HFFc6 (cell line): Measurements from ENCODE around the gene CUX1. TPM values are rescaled to one million over a fixed set of nuclear protein-coding genes. Genes with fewer than 3 reads are reported as not detected.

Experiments
- DNase-seq: peaks from one replicate; pipeline ENCODE4 v3.0.0-alpha.2; 2018
- H3K27ac Mint-ChIP-seq: 2 replicates; pipeline ENCODE4 v1.8.0; 2020; ENCODE audit warnings: mild to moderate bottlenecking, mixed read lengths
- H3K27me3 Mint-ChIP-seq: 2 replicates; pipeline ENCODE4 v1.8.0; 2021; ENCODE audit warnings: mild to moderate bottlenecking, moderate library complexity, mixed read lengths; ENCODE audit not compliant: insufficient read depth
- H3K36me3 Mint-ChIP-seq: 2 replicates; pipeline ENCODE4 v1.8.0; 2021; ENCODE audit warnings: low read depth, mixed read lengths
- H3K4me1 Mint-ChIP-seq: 2 replicates; pipeline ENCODE4 v1.8.0; 2020; ENCODE audit warnings: low read depth, mixed read lengths
- H3K4me3 Mint-ChIP-seq: 2 replicates; pipeline ENCODE4 v1.8.0; 2020; ENCODE audit warnings: mild to moderate bottlenecking, moderate library complexity, mixed read lengths
- H3K9me3 Mint-ChIP-seq: 2 replicates; pipeline ENCODE4 v1.8.0; 2020; ENCODE audit warnings: mild to moderate bottlenecking, mixed read lengths
- total RNA-seq, 6 experiments: library from RNA; stranded (reverse); fragmentation: NEBNext Ultra II Directional; extraction: Animal tissue kit (Norgen Biotek cat#: 25700); gene quantifications; 2 replicates in 1 of 6; 3 replicates in 5 of 6; pipeline ENCODE4 v1.2.3, GENCODE V29; 2021
- TF ChIP-seq, protein P1 (sequence below): fragments of 200-600 bp; sonication (generic); IDR thresholded peaks from 2 replicates; pipeline ENCODE4 v1.5.0; 2021; ENCODE audit warnings: antibody characterized with exemption, mild to moderate bottlenecking

Gene CUX1
- total RNA-seq, 6 experiments from 2014 or later = 46.9 to 64.2 (median 51.6) TPM

DNA sequence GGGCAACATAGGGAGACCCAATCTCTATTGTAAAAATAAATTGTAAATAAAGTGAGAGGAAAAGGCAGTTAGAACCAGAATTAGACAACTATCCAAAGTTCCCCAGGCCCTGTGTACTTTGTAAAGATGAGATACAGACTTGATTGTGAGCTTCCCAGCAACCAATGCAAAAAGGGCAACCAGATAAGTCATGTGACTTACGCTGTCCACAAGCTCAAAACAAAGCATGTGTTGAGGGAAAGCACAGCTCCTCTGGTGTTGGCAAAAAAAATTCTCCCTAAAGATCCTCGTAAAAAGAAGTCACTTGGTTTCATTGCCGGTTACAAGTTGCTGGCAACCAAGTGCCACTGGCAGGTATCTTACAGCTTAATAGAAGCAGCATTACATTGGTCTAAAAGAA lies 154.0 kb downstream of the CUX1 start:
- TF ChIP-seq, protein P1, sequence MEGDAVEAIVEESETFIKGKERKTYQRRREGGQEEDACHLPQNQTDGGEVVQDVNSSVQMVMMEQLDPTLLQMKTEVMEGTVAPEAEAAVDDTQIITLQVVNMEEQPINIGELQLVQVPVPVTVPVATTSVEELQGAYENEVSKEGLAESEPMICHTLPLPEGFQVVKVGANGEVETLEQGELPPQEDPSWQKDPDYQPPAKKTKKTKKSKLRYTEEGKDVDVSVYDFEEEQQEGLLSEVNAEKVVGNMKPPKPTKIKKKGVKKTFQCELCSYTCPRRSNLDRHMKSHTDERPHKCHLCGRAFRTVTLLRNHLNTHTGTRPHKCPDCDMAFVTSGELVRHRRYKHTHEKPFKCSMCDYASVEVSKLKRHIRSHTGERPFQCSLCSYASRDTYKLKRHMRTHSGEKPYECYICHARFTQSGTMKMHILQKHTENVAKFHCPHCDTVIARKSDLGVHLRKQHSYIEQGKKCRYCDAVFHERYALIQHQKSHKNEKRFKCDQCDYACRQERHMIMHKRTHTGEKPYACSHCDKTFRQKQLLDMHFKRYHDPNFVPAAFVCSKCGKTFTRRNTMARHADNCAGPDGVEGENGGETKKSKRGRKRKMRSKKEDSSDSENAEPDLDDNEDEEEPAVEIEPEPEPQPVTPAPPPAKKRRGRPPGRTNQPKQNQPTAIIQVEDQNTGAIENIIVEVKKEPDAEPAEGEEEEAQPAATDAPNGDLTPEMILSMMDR = no peak
- DNase-seq = no peak
- Mint-ChIP-seq H3K27ac (no peak overlapping the region), H3K4me3 (no peak overlapping the region), H3K27me3 (no peaks in the 10 kb centered on the region; the same call in none of the 2 replicates), H3K4me1 (peaks cover 11% of the 10 kb centered on the region; the same call in 1 of the 2 replicates), H3K9me3 (no peaks in the 10 kb centered on the region), H3K36me3 (peaks cover 14% of the 10 kb centered on the region)

DNA sequence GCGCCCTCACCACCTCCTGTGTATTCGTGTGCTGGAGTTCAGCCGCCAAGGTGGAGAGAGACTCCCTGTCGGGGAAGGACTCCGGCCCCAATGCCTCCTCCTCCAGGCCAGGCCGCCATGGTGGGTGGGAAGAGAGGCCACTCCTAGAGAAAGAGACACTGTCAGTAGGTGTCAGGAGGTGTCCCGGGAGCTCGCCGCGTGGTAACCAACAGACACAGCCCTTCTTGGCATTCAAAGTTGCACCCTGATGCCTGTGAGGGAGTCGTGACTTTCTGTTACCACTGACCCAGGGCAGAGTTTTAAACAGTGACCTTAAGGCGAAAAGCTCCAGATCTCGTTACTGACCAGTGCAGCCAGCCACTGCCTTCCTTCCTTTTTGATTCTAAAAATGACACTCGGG lies 155.2 kb downstream of the CUX1 start:
- Mint-ChIP-seq H3K9me3 (no peaks in the 10 kb centered on the region), H3K4me1 (peaks cover 11% of the 10 kb centered on the region; the same call in 1 of the 2 replicates), H3K27ac (no peak overlapping the region), H3K36me3 (peaks cover 18% of the 10 kb centered on the region), H3K4me3 (no peak overlapping the region), H3K27me3 (no peaks in the 10 kb centered on the region; the same call in 1 of the 2 replicates)
- TF ChIP-seq, protein P1 = no peak
- DNase-seq = no peak

- Mint-ChIP-seq H3K27ac (0 out of 2 replicates have a peak overlapping the region, but pooled peaks have one; percentile 10), H3K36me3 (peaks cover 18% of the 10 kb centered on the region), H3K9me3 (no peaks in the 10 kb centered on the region), H3K4me3 (no peak overlapping the region), H3K27me3 (no peaks in the 10 kb centered on the region; the same call in 1 of the 2 replicates), H3K4me1 (peaks cover 11% of the 10 kb centered on the region; the same call in 1 of the 2 replicates)
- no peak for DNase-seq
- TF ChIP-seq, protein P1 = no peak
Observed at GRCh38 chr7:101973130-101973529, 155.7 kb downstream of the CUX1 start.

DNA sequence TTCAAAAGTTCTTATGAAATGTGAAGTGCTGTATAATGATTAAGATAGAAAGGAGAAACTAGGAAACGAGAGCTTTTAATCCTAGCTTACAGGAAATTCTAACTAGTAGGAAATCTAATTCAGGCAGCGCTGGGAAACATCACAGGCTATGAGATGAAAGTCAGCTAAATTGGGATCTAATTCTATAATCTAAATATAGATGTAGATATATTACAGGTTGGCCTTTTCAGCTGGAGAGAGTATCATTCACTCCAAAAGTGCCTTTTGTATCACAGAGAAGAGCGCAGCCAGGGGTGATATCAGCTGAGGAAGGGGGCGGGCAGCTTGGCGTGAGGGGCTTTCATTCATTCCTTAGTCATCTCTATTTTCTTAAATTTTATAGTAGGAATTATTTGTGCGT lies 157.0 kb downstream of the CUX1 start:
- Mint-ChIP-seq H3K4me3 (no peak overlapping the region), H3K27ac (no peak overlapping the region), H3K9me3 (no peaks in the 10 kb centered on the region), H3K4me1 (peaks cover 11% of the 10 kb centered on the region; the same call in 1 of the 2 replicates), H3K27me3 (no peaks in the 10 kb centered on the region; the same call in 1 of the 2 replicates), H3K36me3 (peaks cover 18% of the 10 kb centered on the region)
- no peak for DNase-seq
- TF ChIP-seq, protein P1 = no peak

DNA sequence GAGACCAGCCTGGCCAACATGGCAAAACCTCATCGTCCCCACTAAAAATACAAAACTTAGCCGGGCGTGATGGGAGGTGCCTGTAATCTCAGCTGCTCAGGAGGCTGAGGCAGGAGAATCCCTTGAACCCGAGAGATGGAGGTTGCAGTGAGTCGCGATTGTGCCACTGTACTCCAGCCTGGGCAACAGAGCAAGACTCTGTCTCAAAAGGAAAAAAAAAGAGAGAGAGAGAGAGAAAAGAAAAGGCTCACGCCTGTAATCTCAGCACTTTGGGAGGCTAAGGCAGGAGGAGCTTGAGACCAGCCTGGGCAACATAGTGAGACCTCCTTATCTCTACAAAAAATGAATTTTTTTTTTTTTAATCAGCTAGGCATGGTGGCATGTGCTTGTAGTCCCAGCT lies 157.6 kb downstream of the CUX1 start:
- Mint-ChIP-seq H3K27ac (no peak overlapping the region), H3K27me3 (no peaks in the 10 kb centered on the region; the same call in 1 of the 2 replicates), H3K4me1 (peaks cover 11% of the 10 kb centered on the region; the same call in 1 of the 2 replicates), H3K4me3 (no peak overlapping the region), H3K9me3 (no peaks in the 10 kb centered on the region), H3K36me3 (peaks cover 18% of the 10 kb centered on the region)
- no peak for DNase-seq
- TF ChIP-seq, protein P1 = no peak
